ENCODE measurements around the gene PCNX2. TPM values are rescaled to one million over a fixed set of nuclear protein-coding genes. Genes with fewer than 3 reads are reported as not detected.

Gene PCNX2
- total and polyA plus RNA-seq, 2 of the 8 experiments (the other 6 are each of a cell fraction or from before 2014, with no cell fraction given), result 46.1 to 57.6 TPM

GRCh38 chr1:232943679-232944252 is 351.8 kb downstream of the PCNX2 start:
- no peak overlapping the region for H3K23ac ChIP-seq (ENCODE audit: insufficient read length)
- H2BK120ac ChIP-seq (replicated peaks; ENCODE audit: low read depth, low read length), result no peak overlapping the region
- 81% methylated on average over 9 of the region's 9 CpGs; no CpG with 5 or more reads in 1 of the 2 experiments for WGBS, 2 experiments (ENCODE audit: extremely low coverage in 1 of 2, insufficient coverage in 1 of 2, insufficient read length in 1 of 2, insufficient replicate concordance in 2 of 2, low coverage in 1 of 2, low lambda C conversion rate in 2 of 2, missing lambda C conversion rate in 1 of 2)
- ChIA-PET CTCF (ENCODE audit: partially characterized antibody) (no interaction called here), POLR2A (ENCODE audit: partially characterized antibody) (no interaction called here)
- H3K27me3 ChIP-seq (replicated peaks in 1 of 4; ENCODE audit: control insufficient read depth in 3 of 4, extremely low read depth in 1 of 4, insufficient read depth in 3 of 4, low read length in 3 of 4), result no peaks in the 10 kb centered on the region
- no peak overlapping the region for H4K5ac ChIP-seq (ENCODE audit: insufficient read length, low read depth, low read length)
- no peaks in the 10 kb centered on the region for H3K79me1 ChIP-seq (ENCODE audit: low read depth, low read length)
- H3K4me1 ChIP-seq (replicated peaks in 1 of 4; ENCODE audit: control insufficient read depth in 3 of 4, insufficient read depth in 4 of 4, low read length in 3 of 4), result no peaks in the 10 kb centered on the region
- H2BK20ac ChIP-seq (ENCODE audit: low read length), result no peak overlapping the region
- no peak overlapping the region for H3K4ac ChIP-seq (replicated peaks; ENCODE audit: insufficient read length, low read depth, low read length)
- H3K18ac ChIP-seq (ENCODE audit: extremely low read depth, low read length), result no peak overlapping the region
- H3K56ac ChIP-seq (replicated peaks; ENCODE audit: insufficient read length, low read depth, low read length), result no peak overlapping the region
- FAIRE-seq (no peak), DNase-seq (ENCODE audit: low read depth in 1 of 2, low spot score in 2 of 2) (no peak)
- H2BK15ac ChIP-seq (ENCODE audit: low read length), result no peak overlapping the region
- no peak overlapping the region for H2AK5ac ChIP-seq (ENCODE audit: low read depth, low read length)
- H3K4me3 ChIP-seq (ENCODE audit: extremely low read depth in 1 of 4, insufficient read depth in 2 of 4, low read depth in 3 of 4, low read length in 4 of 4), result no peak overlapping the region
- H2BK5ac ChIP-seq (ENCODE audit: low read depth, low read length), result no peak overlapping the region
- H2AFZ ChIP-seq (ENCODE audit: low read length), result no peak overlapping the region
- no peaks in the 10 kb centered on the region for H3K79me2 ChIP-seq (ENCODE audit: control insufficient read depth in 1 of 2, insufficient read depth in 2 of 2, low read length in 2 of 2)
- H3K36me3 ChIP-seq (ENCODE audit: control insufficient read depth in 2 of 4, insufficient read depth in 4 of 4, low read length in 3 of 4), result no peaks in the 10 kb centered on the region
- H3K27ac ChIP-seq (ENCODE audit: low read depth, low read length), result no peak overlapping the region
- no peak overlapping the region for H2BK12ac ChIP-seq (ENCODE audit: low read depth, low read length)
- no peak overlapping the region for H3K14ac ChIP-seq (ENCODE audit: insufficient read length)
- H4K91ac ChIP-seq (replicated peaks; ENCODE audit: insufficient read length, low read length), result no peak overlapping the region
- no peak overlapping the region for H4K8ac ChIP-seq (ENCODE audit: extremely low read depth, insufficient read depth, low read length)
- H3K4me2 ChIP-seq (ENCODE audit: insufficient read depth in 1 of 2, low read depth in 2 of 2, low read length in 2 of 2), result no peak overlapping the region
- H3K23me2 ChIP-seq (ENCODE audit: low read depth, low read length), result no peaks in the 10 kb centered on the region
- H3K9ac ChIP-seq (replicated peaks in 1 of 4; ENCODE audit: extremely low read depth in 1 of 4, low read depth in 3 of 4, low read length in 3 of 4), result no peak overlapping the region; a peak in 1 of 7 replicates
- no peaks in the 10 kb centered on the region for H3K9me3 ChIP-seq (ENCODE audit: insufficient read depth in 2 of 2, low read depth in 1 of 2, low read length in 1 of 2)
- H4K20me1 ChIP-seq (replicated peaks in 1 of 2; ENCODE audit: control insufficient read depth in 1 of 2, insufficient read depth in 2 of 2, low read length in 2 of 2), result no peaks in the 10 kb centered on the region
- TF ChIP-seq TCF12 (IDR thresholded peaks at IDR 0.05; ENCODE audit: low read depth, low read length) (no peak), MAX (IDR thresholded peaks at IDR 0.05) (no peak), ATF3 (IDR thresholded peaks at IDR 0.05; ENCODE audit: insufficient read depth, low read depth, low read length) (no peak), CEBPB (IDR thresholded peaks at IDR 0.05; ENCODE audit: low read depth, low read length) (no peak)
